GM19240 (cell line): Measurements from ENCODE around the gene GLIS1.

Experiments used
- DNase-seq: peaks from one replicate; pipeline ENCODE4 v3.0.0; 2011; ENCODE audit warnings: low spot score; ENCODE audit not compliant: insufficient read length

The GLIS1 gene

DNA sequence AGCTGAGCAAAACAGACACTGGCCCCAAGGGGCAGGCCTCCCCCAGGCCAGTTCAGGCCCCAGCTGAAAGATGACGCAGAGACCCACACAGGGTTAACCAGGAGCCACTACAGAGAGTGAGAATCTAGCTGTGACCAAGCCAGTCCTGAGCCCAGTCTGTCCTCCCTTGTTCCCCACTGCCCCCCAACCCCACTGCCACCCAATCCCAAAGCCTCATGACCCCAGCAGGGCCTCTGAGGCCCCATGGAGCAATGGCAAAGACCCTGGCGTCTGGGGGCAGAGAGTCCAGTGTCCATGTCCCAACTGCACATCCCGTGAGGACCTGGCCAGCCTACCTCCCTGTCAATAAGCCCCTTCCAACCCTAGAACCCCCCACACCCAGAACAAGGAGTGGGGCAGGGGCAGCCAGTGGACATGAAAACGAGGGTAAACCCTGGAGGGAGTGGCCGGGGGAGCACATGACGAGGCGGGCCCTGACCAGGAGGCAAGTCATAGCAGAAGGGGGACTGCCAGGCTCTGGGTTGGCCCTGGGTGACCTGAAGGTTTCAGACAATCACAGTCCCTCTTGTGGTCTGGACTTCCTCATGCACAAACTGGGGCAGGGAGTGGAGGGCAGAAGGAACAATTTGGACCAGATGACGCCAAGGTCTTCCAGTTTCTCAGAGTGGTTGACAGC, 100.5 kb downstream of the GLIS1 start:
- no peak for DNase-seq

DNA sequence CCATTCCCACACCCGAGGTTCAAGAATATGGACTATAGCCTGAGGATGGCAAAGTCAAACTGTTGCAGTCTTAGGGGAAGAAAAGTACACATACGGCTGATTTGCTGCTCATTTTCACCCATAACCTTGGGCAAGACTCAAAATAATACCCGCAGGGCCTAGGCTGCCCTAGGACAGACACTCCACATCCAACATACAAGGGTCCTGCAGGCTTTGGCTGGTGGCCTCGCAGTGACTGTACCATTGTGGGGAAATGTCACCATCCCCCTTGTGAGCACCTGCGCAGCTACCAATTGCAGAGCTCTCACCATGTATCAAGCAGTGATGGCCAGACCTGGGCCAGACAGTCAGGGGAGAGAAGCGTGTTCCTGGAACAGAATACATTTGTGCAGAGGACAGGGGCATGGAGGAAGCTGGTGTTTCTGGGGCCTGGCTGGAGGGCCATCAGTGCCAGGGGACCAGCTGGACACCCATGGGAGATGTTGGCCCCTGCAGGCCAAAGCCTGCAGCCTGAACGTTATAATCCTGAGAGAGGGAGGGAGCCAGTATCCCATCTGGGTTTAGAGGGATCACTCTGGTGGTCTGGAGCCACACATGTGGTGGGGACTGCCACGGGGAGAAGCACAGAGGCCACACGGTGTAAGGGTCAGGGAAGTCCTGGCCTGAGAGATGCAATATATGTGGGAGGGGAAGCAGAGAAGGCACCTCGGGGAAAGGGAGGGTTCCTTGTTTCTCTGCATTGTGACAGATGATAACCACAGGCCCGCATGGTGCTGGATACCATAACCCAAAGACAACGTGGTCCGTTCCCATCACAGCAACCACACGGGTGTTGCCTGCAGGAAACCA, 101.2 kb downstream of the GLIS1 start:
- DNase-seq: no peak

DNA sequence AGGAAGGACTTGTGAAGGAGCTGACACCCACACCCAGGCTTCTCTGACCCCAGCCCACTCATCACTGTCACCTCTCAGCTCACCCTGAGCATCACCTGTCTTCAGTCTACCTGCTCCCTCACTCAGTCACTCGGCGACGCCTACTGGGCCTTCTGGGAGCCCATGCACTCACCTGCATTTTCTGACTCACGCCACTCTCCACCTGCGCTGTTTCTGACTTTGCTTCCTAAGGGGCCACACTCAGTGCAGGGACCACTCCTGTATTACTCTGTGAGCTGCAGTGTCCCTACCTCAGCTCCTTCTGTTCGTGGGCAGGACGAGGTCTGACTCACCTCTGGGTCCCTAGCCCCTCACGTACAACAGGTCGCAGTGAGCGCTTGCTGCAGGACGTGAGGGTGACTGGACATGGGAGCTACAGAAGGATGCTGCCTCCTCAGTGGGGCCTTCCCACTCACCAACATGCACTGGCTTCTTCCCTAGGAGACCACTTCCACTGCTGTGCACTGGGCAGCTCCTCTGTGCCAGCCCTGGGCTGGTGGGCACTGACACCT, 102.3 kb downstream of the GLIS1 start:
- DNase-seq: no peak

- no peak for DNase-seq
Measured at GRCh38 chr1:53634571-53634979, 104.4 kb downstream of the GLIS1 start.

GRCh38 chr1:53633073-53633704, 105.8 kb downstream of the GLIS1 start:
- no peak for DNase-seq

- no peak for DNase-seq
Measured at GRCh38 chr1:53631622-53632310, 107.2 kb downstream of the GLIS1 start.

DNA sequence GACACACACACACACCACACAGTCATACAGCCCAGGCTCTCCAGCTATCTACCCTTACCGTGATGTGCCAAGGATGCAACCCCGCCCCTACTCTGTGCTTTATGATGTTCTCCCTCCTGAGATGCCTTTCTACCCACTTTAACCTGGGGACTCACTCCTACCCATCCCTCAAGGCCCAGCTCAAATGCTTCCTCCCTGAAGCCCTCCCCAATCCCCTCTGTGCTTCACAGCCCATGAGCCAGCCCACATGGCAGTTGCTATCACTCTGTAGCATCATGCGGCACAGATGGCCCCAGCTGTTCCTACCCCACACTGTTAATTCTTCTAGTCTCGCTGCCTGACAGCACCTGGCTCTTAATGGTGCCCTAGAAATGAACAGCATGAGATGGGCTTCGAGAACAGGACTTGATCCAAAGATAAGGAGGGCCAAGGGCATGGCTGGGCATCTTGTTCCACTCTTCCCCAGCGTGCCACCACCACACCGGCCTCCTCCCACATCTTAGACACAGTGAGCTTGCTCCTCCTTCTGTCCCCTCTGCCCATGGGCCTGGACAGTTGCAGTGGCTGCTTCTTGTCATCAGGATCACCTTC, 109.8 kb downstream of the GLIS1 start:
- no peak for DNase-seq

DNA sequence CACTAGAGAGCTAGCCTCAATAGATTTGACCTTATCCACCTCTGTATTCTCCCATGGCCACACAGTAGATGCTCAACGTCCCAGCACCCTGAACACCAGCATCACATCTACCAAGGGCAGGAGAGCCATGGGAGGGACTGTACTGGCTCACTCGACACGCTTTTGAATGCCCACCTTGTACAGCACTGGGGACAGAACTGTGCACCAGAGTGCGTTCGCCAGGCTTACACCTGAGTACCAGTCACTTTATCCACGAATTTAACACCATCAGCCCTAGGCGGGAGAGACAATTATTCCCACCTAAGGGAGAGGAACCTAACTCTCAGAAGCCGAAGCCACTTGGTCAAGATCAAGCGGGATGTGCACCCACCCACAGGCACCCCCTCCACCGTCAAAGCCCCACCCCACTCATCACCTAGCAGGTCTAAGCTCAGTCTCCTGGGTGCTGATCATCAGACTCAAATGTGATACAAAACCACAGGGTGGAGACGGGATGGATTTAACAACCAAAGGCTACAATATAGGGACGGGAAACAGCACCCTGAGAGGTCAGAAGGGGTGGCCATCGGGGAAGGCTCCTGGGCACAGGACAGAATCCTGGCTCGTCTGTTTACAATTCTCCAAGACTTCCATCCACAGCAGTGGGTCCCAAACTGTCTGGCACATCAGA, 110.5 kb downstream of the GLIS1 start:
- DNase-seq: no peak

DNA sequence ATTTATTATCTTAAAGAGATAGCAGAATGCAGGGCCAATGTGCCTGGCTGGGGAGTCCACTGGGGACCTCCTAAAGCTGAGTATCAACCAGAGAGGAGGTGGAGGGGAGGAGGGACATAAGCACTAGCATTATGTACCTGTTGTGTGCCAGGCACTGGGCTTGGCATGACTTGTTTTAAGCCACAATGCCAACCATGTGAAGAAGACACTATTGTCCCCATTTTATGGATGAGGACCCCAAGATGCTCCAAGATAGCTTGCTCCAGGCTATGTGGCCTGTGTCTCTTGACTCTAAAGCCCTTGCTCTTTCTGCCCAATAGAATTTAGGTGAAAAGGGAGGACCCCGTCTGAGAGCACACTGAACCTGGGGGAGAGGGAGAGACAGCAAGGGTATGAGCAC, 111.3 kb downstream of the GLIS1 start:
- DNase-seq: no peak

GRCh38 chr1:53627031-53627430, 111.9 kb downstream of the GLIS1 start:
- no peak for DNase-seq

GRCh38 chr1:53626616-53627015, 112.3 kb downstream of the GLIS1 start:
- DNase-seq: no peak

GRCh38 chr1:53625766-53626520, 113.0 kb downstream of the GLIS1 start:
- no peak for DNase-seq

DNA sequence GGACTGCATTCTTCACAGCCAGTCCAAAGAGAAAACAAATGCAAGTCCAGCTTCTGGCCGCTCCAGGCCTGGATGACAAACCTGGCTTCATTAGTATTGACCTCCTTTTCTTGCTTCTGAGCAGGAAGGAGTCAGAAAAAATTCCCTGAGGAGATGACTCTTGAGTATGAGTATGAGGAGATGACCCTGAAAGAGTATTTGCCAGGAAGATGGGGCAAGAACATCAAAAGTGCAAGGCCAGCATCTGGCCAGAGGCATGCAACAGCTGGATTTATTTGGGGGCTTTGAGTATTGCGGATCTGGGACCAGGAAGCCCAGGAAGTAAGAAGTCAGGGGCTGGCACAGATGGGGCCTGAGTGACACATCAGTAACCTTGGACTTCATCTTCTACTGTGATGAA, 113.9 kb downstream of the GLIS1 start:
- no peak for DNase-seq

DNA sequence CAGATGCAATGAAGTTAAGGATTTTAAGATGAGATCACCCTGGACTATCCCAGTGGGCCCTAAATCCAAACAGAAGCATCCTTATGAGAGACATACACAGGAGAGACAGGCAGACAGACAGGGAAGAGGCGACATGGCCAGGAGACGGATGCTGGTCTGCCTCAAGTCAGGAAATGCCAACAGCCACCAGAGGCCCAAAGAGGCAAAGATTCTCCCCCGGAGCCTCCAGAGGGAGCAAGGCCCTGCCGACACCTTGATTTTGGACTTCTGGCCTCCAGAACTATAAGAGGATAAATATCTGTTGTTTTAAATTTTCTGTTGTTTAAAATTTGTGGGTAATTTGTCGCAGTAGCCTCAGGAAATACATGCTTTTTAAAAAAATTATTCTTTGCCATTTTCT, 116.4 kb downstream of the GLIS1 start:
- DNase-seq: no peak

GRCh38 chr1:53621144-53621543, 117.8 kb downstream of the GLIS1 start:
- DNase-seq: no peak

DNA sequence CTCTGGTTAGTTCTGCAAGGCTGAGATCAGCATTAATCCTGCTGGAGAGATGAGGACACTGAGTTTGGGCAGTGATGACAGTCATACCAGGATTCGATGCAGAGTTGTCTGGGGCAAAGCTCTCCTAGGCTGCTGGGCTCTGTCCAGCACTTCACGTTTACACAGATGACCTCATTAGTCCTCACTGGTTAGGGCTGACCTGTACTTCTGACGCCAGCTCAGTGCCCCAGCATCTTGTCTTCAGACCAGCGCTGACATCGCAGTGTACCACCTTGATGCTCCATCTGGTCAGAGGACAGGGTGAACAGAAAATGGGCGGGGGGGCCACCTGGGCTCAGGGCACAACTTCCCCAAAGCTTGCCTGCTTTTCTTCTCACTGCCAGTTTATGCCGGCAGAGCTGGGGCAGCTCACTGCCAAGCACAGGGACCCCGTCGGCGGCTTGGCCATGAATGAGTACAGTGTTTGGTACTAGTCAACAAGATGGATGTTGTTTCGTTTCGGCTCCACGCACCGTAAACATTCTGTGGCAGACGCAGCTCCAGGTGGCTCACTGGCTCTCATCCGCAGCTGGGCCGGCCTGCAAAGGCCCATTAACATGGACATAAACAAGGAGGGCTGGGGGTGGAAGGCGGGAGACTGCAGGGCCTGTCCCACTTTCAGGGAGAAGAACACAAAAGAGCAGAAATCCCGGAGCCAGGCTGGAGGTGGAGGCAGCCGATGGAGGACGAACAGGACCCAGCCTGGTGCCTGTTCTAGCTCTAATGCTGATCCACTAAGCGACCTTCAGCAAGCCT, 118.7 kb downstream of the GLIS1 start:
- DNase-seq: no peak

GRCh38 chr1:53619367-53620060, 119.5 kb downstream of the GLIS1 start:
- DNase-seq: no peak
